IMR-90 (cell line): Measurements from ENCODE around the gene TCF7L2. TPM values are rescaled to one million over a fixed set of nuclear protein-coding genes. Genes with fewer than 3 reads are reported as not detected.

Experiments
- ATAC-seq: fragments of 200-7000 bp; cut with Tn5 transposase; 2 replicates; pipeline ENCODE4 v1.9.1; 2020; ENCODE audit warnings: low read depth, mild to moderate bottlenecking, moderate library complexity
- BruUV-seq: library from RNA; stranded (reverse); fragments of 400-500 nt; replicated peaks from 2 replicates; lab custom pipeline; 2021; lab: Mats Ljungman, UMichigan
- CTCF ChIA-PET: fragments of 300-600 bp; formaldehyde crosslinking; extraction: SDS; loops from one replicate; lab custom pipeline; 2021; ENCODE audit warnings: antibody characterized with exemption; lab: Yijun Ruan, JAX
- POLR2A ChIA-PET: fragments of 300-600 bp; sonication (Branson Sonifier 250); formaldehyde crosslinking; loops from one replicate; lab custom pipeline; 2022; ENCODE audit warnings: antibody characterized with exemption; ENCODE audit not compliant: unreplicated experiment; lab: Charles Lee
- DNase-seq: peaks from one replicate; pipeline ENCODE4 v3.0.0; 2013
- H2AFZ ChIP-seq: replicated peaks from 2 replicates; pipeline ENCODE3; 2013; ENCODE audit warnings: low read length, mild to moderate bottlenecking; ENCODE audit not compliant: poor library complexity
- H2AK5ac ChIP-seq: 2 replicates; pipeline ENCODE4 v1.6.1; 2013; ENCODE audit warnings: low read depth, low read length, inconsistent platforms
- H2AK9ac ChIP-seq: replicated peaks from 2 replicates; pipeline ENCODE3; 2013; ENCODE audit warnings: mild to moderate bottlenecking, low read depth, low read length, moderate library complexity; ENCODE audit not compliant: poor library complexity
- H2BK120ac ChIP-seq: 2 replicates; pipeline ENCODE4 v1.6.1; 2013; ENCODE audit warnings: low read depth, low read length, inconsistent platforms
- H2BK15ac ChIP-seq: 3 replicates; pipeline ENCODE4 v1.6.1; 2013; ENCODE audit warnings: low read depth, low read length, inconsistent platforms
- H2BK20ac ChIP-seq: 2 replicates; pipeline ENCODE4 v1.6.1; 2013; ENCODE audit warnings: low read depth, mild to moderate bottlenecking, inconsistent platforms, low read length, moderate library complexity
- H2BK5ac ChIP-seq: 2 replicates; pipeline ENCODE4 v1.6.1; 2013; ENCODE audit warnings: mild to moderate bottlenecking, low read depth, low read length, inconsistent platforms; ENCODE audit not compliant: poor library complexity, severe bottlenecking
- H3K14ac ChIP-seq: replicated peaks from 2 replicates; pipeline ENCODE4 v1.6.1; 2013; ENCODE audit warnings: low read depth, low read length, inconsistent platforms
- H3K18ac ChIP-seq: 2 replicates; pipeline ENCODE4 v1.6.1; 2013; ENCODE audit warnings: low read depth, low read length, control low read depth
- H3K23ac ChIP-seq: 2 replicates; pipeline ENCODE4 v1.6.1; 2013; ENCODE audit warnings: low read depth, low read length, inconsistent platforms
- H3K27ac ChIP-seq: 2 replicates; pipeline ENCODE4 v1.5.1; 2013; ENCODE audit warnings: mild to moderate bottlenecking, control low read depth, low read length; ENCODE audit not compliant: insufficient read depth
- H3K27me3 ChIP-seq: 2 replicates; pipeline ENCODE4 v1.6.1; 2013; ENCODE audit warnings: low read length; ENCODE audit not compliant: control insufficient read depth, insufficient read depth
- H3K36me3 ChIP-seq: 2 replicates; pipeline ENCODE4 v1.6.1; 2013; ENCODE audit warnings: low read length, mixed read lengths; ENCODE audit not compliant: control insufficient read depth, insufficient read depth
- H3K4ac ChIP-seq: 2 replicates; pipeline ENCODE4 v1.6.1; 2013; ENCODE audit warnings: low read depth, low read length, inconsistent platforms
- H3K4me1 ChIP-seq: 2 replicates; pipeline ENCODE4 v1.6.1; 2013; ENCODE audit warnings: low read length, mixed read lengths; ENCODE audit not compliant: control insufficient read depth, insufficient read depth
- H3K4me2 ChIP-seq: 2 replicates; pipeline ENCODE4 v1.6.1; 2013; ENCODE audit warnings: low read depth, mild to moderate bottlenecking, control low read depth, low read length, moderate library complexity
- H3K4me3 ChIP-seq: 2 replicates; pipeline ENCODE4 v1.5.1; 2013; ENCODE audit warnings: low read depth, mild to moderate bottlenecking, control low read depth, low read length, moderate library complexity; ENCODE audit not compliant: insufficient read depth
- H3K56ac ChIP-seq: 2 replicates; pipeline ENCODE4 v1.6.1; 2013; ENCODE audit warnings: low read length, inconsistent platforms; ENCODE audit not compliant: insufficient read depth; ENCODE audit errors: extremely low read depth
- H3K79me1 ChIP-seq, 2 experiments: 2 replicates each; pipeline ENCODE4 v1.6.1; 2013; ENCODE audit warnings: low read length in 2 of 2, inconsistent platforms in 1 of 2, low read depth in 1 of 2
- H3K9ac ChIP-seq: 2 replicates; pipeline ENCODE4 v1.6.1; 2013; ENCODE audit warnings: low read depth, low read length, control low read depth
- H3K9me1 ChIP-seq: 2 replicates; pipeline ENCODE4 v1.6.1; 2013; ENCODE audit warnings: low read length, inconsistent platforms; ENCODE audit not compliant: insufficient read depth
- H3K9me3 ChIP-seq: 2 replicates; pipeline ENCODE4 v1.6.1; 2013; ENCODE audit warnings: low read length; ENCODE audit not compliant: control insufficient read depth, insufficient read depth
- H4K20me1 ChIP-seq: 2 replicates; pipeline ENCODE4 v1.6.1; 2013; ENCODE audit warnings: low read length, inconsistent platforms; ENCODE audit not compliant: insufficient read depth
- H4K5ac ChIP-seq: 2 replicates; pipeline ENCODE4 v1.6.1; 2013; ENCODE audit warnings: mild to moderate bottlenecking, low read depth, low read length, control low read depth
- H4K8ac ChIP-seq, 2 experiments: 2 replicates each; pipeline ENCODE4 v1.6.1; 2013; ENCODE audit warnings: low read depth in 2 of 2, low read length in 2 of 2, control low read depth in 1 of 2, inconsistent platforms in 1 of 2
- H4K91ac ChIP-seq: 2 replicates; pipeline ENCODE4 v1.6.1; 2013; ENCODE audit warnings: low read depth, low read length, inconsistent platforms; ENCODE audit not compliant: insufficient read depth
- BHLHE40 ChIP-seq: fragments of 150-350 bp; IDR thresholded peaks from 2 replicates; pipeline ENCODE4 v1.6.1; 2016; ENCODE audit warnings: mild to moderate bottlenecking, low read depth, low read length
- CEBPB ChIP-seq: IDR thresholded peaks from 2 replicates; pipeline ENCODE4 v1.6.1; 2012; ENCODE audit warnings: low read depth, low read length, improper control_type of control experiment
- CHD1 ChIP-seq: IDR thresholded peaks from 2 replicates; pipeline ENCODE4 v1.6.1; 2012; ENCODE audit warnings: low read depth, low read length, improper control_type of control experiment
- FOS ChIP-seq: fragments of 150-350 bp; IDR thresholded peaks from 2 replicates; pipeline ENCODE4 v1.6.1; 2016; ENCODE audit warnings: low read depth, low read length
- NFE2L2 ChIP-seq: fragments of 150-350 bp; IDR thresholded peaks from 2 replicates; pipeline ENCODE4 v1.6.1; 2016; ENCODE audit warnings: low read depth, mild to moderate bottlenecking, low read length
- POLR2A ChIP-seq: IDR thresholded peaks from 2 replicates; pipeline ENCODE4 v1.6.1; 2012; ENCODE audit warnings: mild to moderate bottlenecking, low read depth, low read length
- RCOR1 ChIP-seq: IDR thresholded peaks from 2 replicates; pipeline ENCODE4 v1.6.1; 2012; ENCODE audit warnings: mild to moderate bottlenecking, low read length, improper control_type of control experiment; ENCODE audit not compliant: insufficient replicate concordance
- WGBS, 2 experiments: methylation state at CpG; one replicate each; pipeline versions ENCODE4 v1.1.5 to v1.1.7; 2013; ENCODE audit warnings: missing lambda C conversion rate in 2 of 2; ENCODE audit not compliant: insufficient read length in 1 of 2; ENCODE audit errors: extremely low coverage in 2 of 2; 5-methylcytosine and 5-hydroxymethylcytosine counted together
- dilution Hi-C: fragments of 300-500 bp; cut with HindIII; formaldehyde crosslinking; loops from one replicate; pipeline ENCODE4 v1.14.3; 2018; ENCODE audit warnings: low sequenced_read_pairs; ENCODE audit not compliant: unreplicated experiment
- in situ Hi-C: fragments of 300-500 bp; cut with MboI; formaldehyde crosslinking; loops from 3 replicates; pipeline ENCODE4 v1.14.3; 2019; ENCODE audit warnings: low sequenced_read_pairs, inconsistent platforms, mixed read lengths
- intact Hi-C: fragments of 100-400 bp; cut with micrococcal nuclease; formaldehyde crosslinking; loops from 2 replicates; pipeline ENCODE4 v1.10.0; 2022
- polyA plus RNA-seq, 3 experiments: library from polyadenylated mRNA; depleted of rRNA; stranded (reverse); fragments of >200 nt; gene quantifications; 2 replicates each; pipeline ENCODE4 v1.2.3, GENCODE V29; 2012; ENCODE audit warnings: low replicate concordance in 1 of 3
- total RNA-seq: library from RNA; depleted of rRNA; stranded (reverse); fragments of >200 nt; gene quantifications from 2 replicates; pipeline ENCODE4 v1.2.3, GENCODE V29; 2012

Gene TCF7L2
- total and polyA plus RNA-seq, 2 of the 4 experiments (the other 2 are of a cell fraction) = 1.3 to 12.2 TPM

GRCh38 chr10:113042868-113043267 is 92.8 kb downstream of the TCF7L2 start (continued):
- TF ChIP-seq FOS = no peak
- TF ChIP-seq POLR2A = no peak
- no peak for TF ChIP-seq BHLHE40
- no peak for TF ChIP-seq RCOR1
- no peak for TF ChIP-seq NFE2L2

DNA sequence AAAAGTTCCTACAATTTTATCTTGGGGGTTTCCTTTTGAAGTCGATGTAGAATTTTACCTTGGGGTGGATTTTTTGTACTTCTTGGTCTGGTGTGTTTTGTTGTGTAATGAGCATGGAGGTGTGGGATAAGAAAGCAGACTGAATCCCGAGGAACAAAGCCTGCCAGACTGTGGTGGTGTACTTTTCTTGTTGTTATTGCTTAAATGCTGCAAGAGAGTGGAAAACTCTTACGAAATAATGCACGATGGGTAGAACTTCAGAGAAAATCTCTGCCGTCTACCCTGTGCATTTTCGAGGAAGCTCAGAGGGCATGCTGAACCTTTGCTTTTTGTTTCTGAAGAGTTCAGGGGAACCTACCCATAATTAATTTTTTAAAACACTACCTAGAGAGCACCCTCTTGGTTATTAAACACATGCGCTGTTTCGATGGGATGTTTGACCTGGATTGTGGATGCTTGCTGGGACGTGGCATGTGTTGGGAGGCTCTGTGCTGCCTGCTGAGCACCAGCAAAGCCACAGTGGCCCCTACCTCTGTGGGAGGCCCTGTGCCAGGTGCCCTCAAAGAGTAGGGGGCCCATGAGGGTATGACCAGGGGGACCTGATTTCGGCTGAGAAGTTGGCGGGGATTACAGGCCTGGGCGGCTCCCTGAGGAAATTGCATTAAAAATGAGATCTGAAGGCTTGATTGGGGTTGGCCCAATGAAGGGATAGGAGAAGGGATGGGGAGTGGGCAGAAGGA is 94.1 kb downstream of the TCF7L2 start:
- H3K4me1 ChIP-seq = peaks cover 24% of the 10 kb centered on the region
- POLR2A ChIA-PET = no interaction called here
- TF ChIP-seq CHD1 (no peak), CEBPB (peak; percentile 56)
- H3K18ac ChIP-seq = no peak overlapping the region
- in situ Hi-C loops (no loop called here), intact Hi-C loops (no loop called here), dilution Hi-C loops (no loop called here)
- no peak overlapping the region for H3K4me2 ChIP-seq
- H3K27ac ChIP-seq = no peak overlapping the region
- DNase-seq (no peak), ATAC-seq (no peak)
- H4K5ac ChIP-seq = no peak overlapping the region
- no peak overlapping the region for H3K4me3 ChIP-seq
- peaks cover 49% of the 10 kb centered on the region for H4K20me1 ChIP-seq
- CTCF ChIA-PET = no interaction called here
- no peaks in the 10 kb centered on the region for H3K27me3 ChIP-seq
- H3K9ac ChIP-seq = no peak overlapping the region
- H2BK20ac ChIP-seq = no peak overlapping the region
- H3K4ac ChIP-seq = no peak overlapping the region
- no peak overlapping the region for H4K91ac ChIP-seq
- no peak overlapping the region for H2AK9ac ChIP-seq
- no peak overlapping the region for H2BK120ac ChIP-seq
- H3K14ac ChIP-seq = no peak overlapping the region
- peaks cover 23% of the 10 kb centered on the region for H3K9me1 ChIP-seq
- H2BK15ac ChIP-seq = no peak overlapping the region
- H3K79me1 ChIP-seq = peaks cover 49 to 50% of the 10 kb centered on the region in 2 experiments
- peaks cover 5% of the 10 kb centered on the region; the same call in 1 of the 2 replicates for H3K36me3 ChIP-seq
- no peak overlapping the region for H3K23ac ChIP-seq
- 86% methylated on average over 5 of the region's 12 CpGs; no CpG with 5 or more reads in 1 of the 2 experiments for WGBS, 2 experiments
- H3K9me3 ChIP-seq = no peaks in the 10 kb centered on the region
- H2AK5ac ChIP-seq = no peak overlapping the region
- no peak overlapping the region for H2BK5ac ChIP-seq
- H2AFZ ChIP-seq = no peak overlapping the region
- H3K56ac ChIP-seq = no peak overlapping the region
- BruUV-seq = no TSS peak
- no peak overlapping the region for H4K8ac ChIP-seq
